ENCODE data around the gene TSPAN13.
A peak's percentile ranks its signal among the peaks of the same experiment; 100 is the strongest.
"Not testable (repeated sequence)": the region's sequence is repeated elsewhere in the genome, so short reads cannot be mapped to it uniquely, and the experiment has no call there.

TSPAN13 gene

GRCh38 chr7:16741676-16742075, 11.9 kb upstream of the TSPAN13 start:
- DNase-seq, result no peak

- no peak for DNase-seq
Observed at GRCh38 chr7:16742547-16742946, 11.0 kb upstream of the TSPAN13 start.

GRCh38 chr7:16743236-16743635, 10.3 kb upstream of the TSPAN13 start:
- DNase-seq, result no peak

- no peak for DNase-seq
Observed at GRCh38 chr7:16744518-16745250, 8.9 kb upstream of the TSPAN13 start.

- no peak for DNase-seq
Observed at GRCh38 chr7:16745645-16746044, 7.9 kb upstream of the TSPAN13 start.

GRCh38 chr7:16747102-16747501, 6.5 kb upstream of the TSPAN13 start:
- DNase-seq, result no peak

- DNase-seq, result peak; percentile 50
Observed at GRCh38 chr7:16753932-16754855, 639 bp downstream of the TSPAN13 start.

GRCh38 chr7:16754856-16755317, 1.3 kb downstream of the TSPAN13 start:
- peak; percentile 32 for DNase-seq

- DNase-seq, result no peak
Observed at GRCh38 chr7:16755397-16755796, 1.8 kb downstream of the TSPAN13 start.

GRCh38 chr7:16758036-16758435, 4.5 kb downstream of the TSPAN13 start:
- DNase-seq, result no peak

- DNase-seq, result no peak
Observed at GRCh38 chr7:16758631-16759611, 5.4 kb downstream of the TSPAN13 start.

GRCh38 chr7:16759840-16760239, 6.3 kb downstream of the TSPAN13 start:
- no peak for DNase-seq

- DNase-seq, result no peak
Observed at GRCh38 chr7:16762177-16762576, 8.6 kb downstream of the TSPAN13 start.

- no peak for DNase-seq
Observed at GRCh38 chr7:16764942-16765341, 11.4 kb downstream of the TSPAN13 start.

GRCh38 chr7:16765436-16765859, 11.9 kb downstream of the TSPAN13 start:
- DNase-seq, result no peak

GRCh38 chr7:16769994-16770393, 16.4 kb downstream of the TSPAN13 start:
- not testable (repeated sequence) for DNase-seq

- no peak for DNase-seq
Observed at GRCh38 chr7:16770657-16771329, 17.2 kb downstream of the TSPAN13 start.

- no peak for DNase-seq
Observed at GRCh38 chr7:16773326-16773725, 19.8 kb downstream of the TSPAN13 start.

- no peak for DNase-seq
Observed at GRCh38 chr7:16773884-16774283, 20.3 kb downstream of the TSPAN13 start.

GRCh38 chr7:16774294-16774693, 20.7 kb downstream of the TSPAN13 start:
- no peak for DNase-seq

GRCh38 chr7:16774986-16775385, 21.4 kb downstream of the TSPAN13 start:
- DNase-seq, result no peak

GRCh38 chr7:16776053-16776452, 22.5 kb downstream of the TSPAN13 start:
- no peak for DNase-seq
